ENCODE measurements around the gene ST7L.
"Not testable (repeated sequence)": the region's sequence is repeated elsewhere in the genome, so short reads cannot be mapped to it uniquely, and the experiment has no call there.

Gene ST7L, protein sequence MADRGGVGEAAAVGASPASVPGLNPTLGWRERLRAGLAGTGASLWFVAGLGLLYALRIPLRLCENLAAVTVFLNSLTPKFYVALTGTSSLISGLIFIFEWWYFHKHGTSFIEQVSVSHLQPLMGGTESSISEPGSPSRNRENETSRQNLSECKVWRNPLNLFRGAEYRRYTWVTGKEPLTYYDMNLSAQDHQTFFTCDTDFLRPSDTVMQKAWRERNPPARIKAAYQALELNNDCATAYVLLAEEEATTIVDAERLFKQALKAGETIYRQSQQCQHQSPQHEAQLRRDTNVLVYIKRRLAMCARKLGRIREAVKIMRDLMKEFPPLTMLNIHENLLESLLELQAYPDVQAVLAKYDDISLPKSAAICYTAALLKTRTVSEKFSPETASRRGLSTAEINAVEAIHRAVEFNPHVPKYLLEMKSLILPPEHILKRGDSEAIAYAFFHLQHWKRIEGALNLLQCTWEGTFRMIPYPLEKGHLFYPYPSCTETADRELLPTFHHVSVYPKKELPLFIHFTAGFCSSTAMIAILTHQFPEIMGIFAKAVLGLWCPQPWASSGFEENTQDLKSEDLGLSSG

GRCh38 chr1:112618721-112619517, at the start of gene ST7L:
Gene ST7L, minus strand, starts transcription at chr1:112619141. Its CDS starts 28 bp downstream, at chr1:112619113.
- peak; percentile 67 to 85 for DNase-seq

- DNase-seq: no peak
Observed at GRCh38 chr1:112666946-112667345, 48.0 kb upstream of the ST7L start.

DNA sequence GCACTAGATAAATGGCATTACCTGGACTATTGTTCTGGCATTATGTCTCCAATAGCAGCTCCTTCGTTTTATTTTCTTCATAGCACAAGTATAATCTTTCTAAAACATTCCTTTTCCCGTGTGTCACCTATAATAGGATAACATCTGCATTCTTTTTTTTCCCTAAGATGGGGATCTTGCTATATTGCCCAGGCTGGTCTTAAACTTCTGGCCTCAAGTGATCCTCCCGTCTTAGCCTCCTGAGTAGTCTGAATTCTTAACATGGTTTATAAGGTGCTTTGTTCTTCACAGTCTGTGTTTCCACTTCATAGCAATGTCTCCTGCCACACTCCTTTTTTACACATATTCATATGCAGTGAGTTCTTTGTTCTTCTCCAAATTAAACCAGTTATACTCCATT, 46.9 kb upstream of the ST7L start:
- DNase-seq: no peak

GRCh38 chr1:112651205-112651604, 32.3 kb upstream of the ST7L start:
- DNase-seq: no peak

DNA sequence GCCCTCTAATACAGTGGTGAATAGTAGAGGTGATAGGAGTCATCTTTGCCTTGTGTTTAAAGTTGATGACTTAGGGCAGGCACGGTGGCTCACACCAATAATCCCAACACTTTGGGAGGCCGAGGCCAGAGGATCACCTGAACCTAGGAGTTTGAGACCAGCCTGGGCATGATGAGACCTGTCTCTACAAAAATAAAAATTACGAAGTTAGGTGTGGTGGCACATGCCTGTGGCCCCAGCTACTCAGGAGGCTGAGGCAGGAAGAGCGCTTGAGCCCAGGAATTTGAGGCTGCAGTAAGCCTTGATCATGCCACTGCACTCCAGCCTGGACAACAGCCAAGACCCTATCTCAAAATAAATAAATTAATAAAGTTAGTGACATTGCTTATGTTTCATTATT, 27.3 kb upstream of the ST7L start:
- DNase-seq: no peak

DNA sequence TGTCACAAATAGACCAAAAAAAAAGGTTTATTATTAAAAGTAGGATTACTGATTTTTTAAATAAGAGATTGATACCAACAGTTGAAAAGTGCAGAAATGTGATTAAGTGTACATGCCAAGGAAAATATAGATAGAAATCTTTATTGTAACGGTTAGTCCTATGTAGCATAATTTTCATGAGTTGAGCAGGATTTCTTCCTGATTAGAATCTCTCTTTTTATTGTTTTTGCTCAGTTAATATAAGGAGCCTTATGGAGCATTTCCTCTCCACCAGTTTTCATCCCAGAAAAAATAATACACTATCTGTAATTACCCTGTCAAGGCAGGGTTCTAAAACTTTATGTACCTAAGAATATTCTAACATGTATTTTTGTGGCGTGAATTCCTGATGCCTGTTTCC, 24.1 kb upstream of the ST7L start:
- no peak for DNase-seq

- DNase-seq: not testable (repeated sequence)
Observed at GRCh38 chr1:112640437-112640836, 21.5 kb upstream of the ST7L start.

- no peak for DNase-seq
Observed at GRCh38 chr1:112638110-112638428, 19.1 kb upstream of the ST7L start.

- DNase-seq: no peak
Observed at GRCh38 chr1:112637254-112638109, 18.5 kb upstream of the ST7L start.

DNA sequence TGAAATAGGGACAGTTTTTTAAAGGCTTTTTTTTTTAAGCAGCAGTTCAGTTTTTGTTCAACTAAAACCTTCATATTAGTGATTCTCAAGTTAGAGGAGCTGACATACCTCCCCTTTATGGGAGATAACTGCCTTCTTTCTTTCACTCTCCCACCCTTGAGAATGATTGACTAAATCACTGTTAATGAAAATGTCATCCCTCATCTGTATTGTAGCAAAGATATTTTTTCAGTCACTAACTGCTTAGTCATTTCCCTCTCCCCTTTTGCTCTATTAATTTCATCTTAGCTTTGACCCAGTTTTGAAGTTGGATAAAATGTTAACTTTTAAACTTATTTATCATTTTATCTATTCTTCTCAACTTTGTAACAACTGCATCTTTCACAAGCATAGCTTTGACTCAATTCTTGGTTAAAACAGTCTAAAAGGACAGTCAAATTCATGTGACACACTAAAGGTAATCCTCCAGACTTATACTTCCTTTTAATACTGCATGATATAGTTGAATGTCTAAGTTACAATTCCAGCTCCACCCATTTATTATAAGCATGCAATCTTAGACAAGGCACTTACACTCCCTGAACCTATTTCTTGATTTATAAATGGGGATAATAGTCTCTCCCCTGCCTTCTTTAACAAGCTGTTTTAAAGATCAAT, 17.8 kb upstream of the ST7L start:
- DNase-seq: no peak

DNA sequence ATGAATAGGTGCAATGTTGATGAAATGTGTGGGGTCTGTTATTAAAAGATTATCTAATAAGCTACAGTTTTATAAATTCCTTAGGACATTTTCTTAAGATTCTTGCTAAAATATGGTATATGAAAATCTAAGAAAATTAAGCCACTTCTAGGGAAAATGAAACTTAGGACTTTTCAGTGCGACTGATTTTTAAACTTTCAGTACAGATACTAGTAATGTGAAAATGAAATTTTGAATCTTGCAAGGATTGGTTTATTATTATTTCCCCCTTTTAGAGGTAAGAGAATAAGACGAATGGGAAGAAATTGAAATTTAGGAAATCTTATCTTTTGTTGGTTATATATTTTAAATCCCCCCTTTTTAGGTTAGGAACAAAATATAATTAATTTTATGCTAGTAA, 17.1 kb upstream of the ST7L start:
- no peak for DNase-seq

DNA sequence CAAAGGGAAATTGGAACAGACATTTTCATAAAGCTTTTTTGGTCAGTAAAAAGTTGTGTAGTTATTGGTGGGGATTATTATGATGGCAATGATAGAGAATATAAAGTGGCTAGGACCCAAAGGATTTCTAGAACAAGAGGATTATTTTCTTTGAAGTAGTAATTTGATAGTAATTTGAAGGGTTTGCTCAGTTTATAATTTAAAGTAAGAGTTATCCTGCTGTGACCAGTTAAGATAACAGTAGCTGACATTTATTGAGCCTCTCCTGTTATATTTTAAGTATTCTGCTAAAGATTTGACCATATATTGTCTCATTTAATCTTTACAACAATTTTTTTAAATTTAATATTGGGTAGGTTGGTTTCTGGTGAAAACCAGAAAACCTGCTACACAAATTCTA, 15.4 kb upstream of the ST7L start:
- no peak for DNase-seq

GRCh38 chr1:112633628-112634027, 14.7 kb upstream of the ST7L start:
- no peak for DNase-seq

- DNase-seq: no peak
Observed at GRCh38 chr1:112629256-112629655, 10.3 kb upstream of the ST7L start.

GRCh38 chr1:112628516-112628915, 9.6 kb upstream of the ST7L start:
- DNase-seq: no peak

GRCh38 chr1:112626887-112627286, 7.9 kb upstream of the ST7L start:
- no peak for DNase-seq

- DNase-seq: no peak
Observed at GRCh38 chr1:112626193-112626592, 7.3 kb upstream of the ST7L start.

DNA sequence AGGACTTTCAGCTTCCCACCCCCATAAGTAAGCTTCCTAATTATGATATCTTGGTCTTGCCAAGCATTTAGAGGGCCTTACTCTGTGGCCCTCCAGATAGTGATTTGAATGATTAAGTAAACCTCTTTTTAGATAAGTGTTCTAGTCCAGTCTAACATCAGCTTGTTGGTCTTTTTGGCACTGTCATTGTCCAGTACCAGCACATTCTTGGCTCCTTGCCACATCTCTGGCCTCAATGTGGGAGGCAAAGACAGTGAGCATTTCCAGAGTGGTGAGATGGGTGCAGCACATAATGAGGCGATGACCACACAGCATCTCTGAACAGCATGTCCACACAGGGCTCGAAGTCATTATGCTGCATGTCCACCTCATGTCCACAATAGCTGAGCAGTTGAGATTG, 6.8 kb upstream of the ST7L start:
- DNase-seq: peak in 1 of 2 experiments; percentile 13

GRCh38 chr1:112624493-112624892, 5.6 kb upstream of the ST7L start:
- DNase-seq: not testable (repeated sequence)

DNA sequence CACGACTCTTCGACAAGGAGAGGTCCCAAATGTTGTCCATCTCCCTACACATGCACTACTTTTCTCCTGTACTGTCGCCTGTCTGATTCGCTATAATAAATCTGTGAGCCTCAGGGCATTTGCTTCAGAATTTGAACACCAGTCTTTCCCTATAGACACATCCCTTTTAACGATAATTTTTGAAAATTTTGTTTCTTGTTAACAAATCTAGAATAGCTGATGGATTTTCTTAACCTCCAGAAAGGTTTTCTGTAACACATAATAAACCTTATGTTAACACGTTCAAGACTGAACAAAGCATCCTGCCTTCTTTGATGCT, 1.4 kb upstream of the ST7L start:
- no peak for DNase-seq

GRCh38 chr1:112619518-112620376, 806 bp upstream of the ST7L start, which contains the start of gene CAPZA1:
Gene CAPZA1, plus strand, starts transcription at chr1:112619832. Its CDS starts 13 bp downstream, at chr1:112619845.
- peak; percentile 94 to 97 for DNase-seq
